Activated CD4-positive, alpha-beta memory T cell treated with anti-CD3 and anti-CD28 coated beads for 36 hours (primary cell): ENCODE results near the gene TMEM39A. TPM values are rescaled to one million over a fixed set of nuclear protein-coding genes. Genes with fewer than 3 reads are reported as not detected.

ENCODE experiments used
- CTCF ChIA-PET: fragments of 350-600 bp; sonication (Branson Sonifier 250); formaldehyde crosslinking; loops from one replicate; lab custom pipeline; 2021; ENCODE audit warnings: antibody characterized with exemption, inconsistent platforms; lab: Charles Lee
- POLR2A ChIA-PET: fragments of 350-600 bp; sonication (Branson Sonifier 250); formaldehyde crosslinking; loops from one replicate; lab custom pipeline; 2021; ENCODE audit warnings: antibody characterized with exemption; lab: Charles Lee
- DNase-seq: peaks from one replicate; pipeline ENCODE4 v3.0.0-alpha.2; 2020
- H3K27ac Mint-ChIP-seq: one replicate; pipeline ENCODE4 v1.8.0; 2021; ENCODE audit warnings: mixed read lengths
- H3K27me3 Mint-ChIP-seq: one replicate; pipeline ENCODE4 v1.8.0; 2021; ENCODE audit warnings: mixed read lengths
- H3K36me3 Mint-ChIP-seq: one replicate; pipeline ENCODE4 v1.8.0; 2021; ENCODE audit warnings: mixed read lengths
- H3K4me1 Mint-ChIP-seq: one replicate; pipeline ENCODE4 v1.8.0; 2021; ENCODE audit warnings: low read depth, mixed read lengths
- H3K4me3 Mint-ChIP-seq: one replicate; pipeline ENCODE4 v1.8.0; 2021; ENCODE audit warnings: mild to moderate bottlenecking, mixed read lengths
- H3K9me3 Mint-ChIP-seq: one replicate; pipeline ENCODE4 v1.8.0; 2021; ENCODE audit warnings: mixed read lengths
- intact Hi-C: fragments of 100-400 bp; cut with micrococcal nuclease; formaldehyde crosslinking; loops from one replicate; pipeline ENCODE4 v1.15.1; 2023
- total RNA-seq, 2 experiments: library from RNA; stranded (reverse); gene quantifications; one replicate each; pipeline ENCODE4 v1.2.3, GENCODE V29; 2021

Gene TMEM39A
- total RNA-seq, 2 experiments from 2014 or later, result 33.9 to 34.3 TPM

DNA sequence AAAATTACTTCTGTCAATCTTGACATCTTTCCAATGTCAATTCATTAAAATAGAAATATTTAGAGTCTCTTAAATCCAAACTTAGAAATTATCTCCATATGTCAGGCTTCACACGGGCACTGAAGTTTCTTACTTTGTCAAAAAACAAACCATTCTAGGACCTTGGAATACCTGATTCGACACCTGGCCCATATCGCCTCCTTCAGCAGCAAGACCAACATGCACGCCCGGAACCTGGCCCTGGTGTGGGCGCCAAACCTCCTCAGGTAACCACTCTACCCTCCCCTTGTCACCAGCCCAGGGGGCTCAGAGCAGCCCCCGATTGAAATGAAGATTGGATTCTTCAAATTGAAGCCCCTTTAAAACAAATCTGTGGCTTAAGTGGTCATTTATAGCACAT, 81.3 kb downstream of the TMEM39A start:
- ChIA-PET CTCF (no interaction called here), POLR2A (no interaction called here)
- DNase-seq, result no peak
- H3K4me1 Mint-ChIP-seq, result no peaks in the 10 kb centered on the region
- H3K27me3 Mint-ChIP-seq, result no peaks in the 10 kb centered on the region
- H3K9me3 Mint-ChIP-seq, result no peaks in the 10 kb centered on the region
- H3K27ac Mint-ChIP-seq, result no peak overlapping the region
- intact Hi-C loops, result no loop called here
- peaks cover 13% of the 10 kb centered on the region for H3K36me3 Mint-ChIP-seq
- no peak overlapping the region for H3K4me3 Mint-ChIP-seq

DNA sequence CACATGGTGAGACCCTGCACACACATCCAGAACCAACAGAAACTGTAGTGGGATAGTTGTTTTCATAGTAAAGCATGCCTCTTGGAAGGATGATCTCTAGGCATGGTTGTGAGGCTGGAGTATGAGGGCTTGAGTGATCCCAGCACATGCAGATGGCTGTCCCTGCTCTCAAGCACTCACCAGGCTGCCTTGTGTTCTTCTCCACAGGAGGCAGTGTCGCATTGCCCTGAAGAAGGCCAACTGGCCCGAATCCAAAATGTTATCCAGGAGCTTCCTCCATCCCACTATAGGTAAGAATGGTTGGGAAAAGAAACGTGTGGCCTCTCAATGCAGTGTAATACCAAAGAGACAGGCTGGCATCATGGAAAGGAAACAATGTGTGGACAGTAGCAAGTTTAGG, 82.7 kb downstream of the TMEM39A start:
- CTCF ChIA-PET, result no interaction called here
- no peak overlapping the region for H3K27ac Mint-ChIP-seq
- no peaks in the 10 kb centered on the region for H3K9me3 Mint-ChIP-seq
- POLR2A ChIA-PET, result no interaction called here
- H3K36me3 Mint-ChIP-seq, result peaks cover 17% of the 10 kb centered on the region
- no peak overlapping the region for H3K4me3 Mint-ChIP-seq
- intact Hi-C loops, result no loop called here
- no peak for DNase-seq
- H3K4me1 Mint-ChIP-seq, result no peaks in the 10 kb centered on the region
- H3K27me3 Mint-ChIP-seq, result no peaks in the 10 kb centered on the region

Other genes with a start within 250 kb of the TMEM39A start
- 10 to 100 TPM; 13.5 to 14.2 TPM for gene B4GALT4, start 222.7 kb downstream of the TMEM39A start, total RNA-seq
- 10 to 100 TPM; 10.8 to 11.4 TPM for gene ARHGAP31, start 169.2 kb downstream of the TMEM39A start, total RNA-seq
- 10 to 100 TPM; 13.0 to 13.9 TPM for gene POGLUT1, start 5.3 kb upstream of the TMEM39A start, total RNA-seq
- gene TIMMDC1, start 34.9 kb upstream of the TMEM39A start, total RNA-seq, result 100 to 1,000 TPM in 1 of 2 experiments, 10 to 100 TPM in 1; 93.7 to 105 TPM
- gene CD80, start 96.0 kb upstream of the TMEM39A start, total RNA-seq, result 1 to 10 TPM; 3.4 to 3.7 TPM
- gene ADPRH, start 115.9 kb upstream of the TMEM39A start, total RNA-seq, result 1 to 10 TPM; 7.7 to 8.6 TPM
- gene PLA1A, start 134.3 kb upstream of the TMEM39A start, total RNA-seq, result under 1 TPM; 0.31 to 0.34 TPM
- 1 to 10 TPM; 2.1 to 2.3 TPM for gene POPDC2, start 197.0 kb upstream of the TMEM39A start, total RNA-seq
- gene COX17, start 213.8 kb upstream of the TMEM39A start, total RNA-seq, result 100 to 1,000 TPM; 108 to 112 TPM
- under 1 TPM; 0.29 to 0.31 TPM for gene CFAP91, start 239.4 kb upstream of the TMEM39A start, total RNA-seq